Stimulated activated CD4-positive, alpha-beta T cell treated with anti-CD3 and anti-CD28 coated beads, Interleukin-15, amount 100 ng/mL, for 48 hours (primary cell): ENCODE data around the gene PALMD.

Experiments used
- DNase-seq, 2 donors: peaks; one replicate each; pipeline ENCODE4 v3.0.0-alpha.2; 2020; ENCODE audit warnings: low read depth in 2 of 2

The PALMD gene

GRCh38 chr1:99635664-99636063 lies 10.2 kb upstream of the PALMD start:
- no peak for DNase-seq

GRCh38 chr1:99636647-99637175 lies 9.2 kb upstream of the PALMD start:
- no peak for DNase-seq

- no peak for DNase-seq
These were observed 7.1 kb upstream of the PALMD start for GRCh38 chr1:99638853-99639252.

GRCh38 chr1:99639408-99639807 lies 6.5 kb upstream of the PALMD start:
- DNase-seq, result no peak

DNA sequence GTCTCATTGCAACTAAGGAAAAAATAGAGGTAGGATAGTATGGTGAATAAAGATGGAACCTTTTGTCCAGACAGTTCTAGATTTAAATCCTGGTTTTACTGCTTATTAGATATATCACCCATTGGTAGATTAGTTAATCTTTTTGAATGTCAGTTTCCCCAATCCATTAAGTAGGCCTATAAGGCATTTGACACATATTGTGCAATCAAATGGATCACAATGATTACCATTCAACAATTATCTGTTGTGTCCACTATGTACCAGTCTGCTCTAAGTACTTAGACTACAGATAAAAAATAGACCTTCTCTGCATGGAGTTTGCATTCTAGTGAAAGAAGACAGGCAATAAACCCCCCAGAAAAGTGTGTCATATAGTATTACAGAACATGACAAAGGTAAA lies 6.0 kb upstream of the PALMD start:
- DNase-seq, result no peak

GRCh38 chr1:99640672-99641071 lies 5.2 kb upstream of the PALMD start:
- no peak for DNase-seq

- no peak for DNase-seq
These were observed 4.4 kb upstream of the PALMD start for GRCh38 chr1:99641558-99641957.

DNA sequence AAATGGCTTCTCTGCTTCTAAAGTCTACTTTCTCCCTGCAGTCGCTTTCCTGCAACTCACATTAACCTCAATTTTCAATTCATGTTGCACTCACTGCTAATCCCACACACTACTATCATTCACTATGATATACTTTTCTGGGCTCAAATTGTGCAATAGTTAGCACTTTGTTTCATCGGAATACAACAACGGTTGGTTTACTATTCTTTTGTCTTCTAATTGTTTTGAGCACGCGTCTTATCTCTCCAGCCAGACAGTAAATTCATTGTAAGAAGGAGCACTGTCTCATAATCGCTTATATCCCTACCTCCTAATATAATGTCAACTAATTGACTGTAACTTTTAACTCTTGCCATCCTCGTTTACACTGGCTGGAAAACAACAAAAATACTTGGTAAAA lies 3.9 kb upstream of the PALMD start:
- no peak for DNase-seq

DNA sequence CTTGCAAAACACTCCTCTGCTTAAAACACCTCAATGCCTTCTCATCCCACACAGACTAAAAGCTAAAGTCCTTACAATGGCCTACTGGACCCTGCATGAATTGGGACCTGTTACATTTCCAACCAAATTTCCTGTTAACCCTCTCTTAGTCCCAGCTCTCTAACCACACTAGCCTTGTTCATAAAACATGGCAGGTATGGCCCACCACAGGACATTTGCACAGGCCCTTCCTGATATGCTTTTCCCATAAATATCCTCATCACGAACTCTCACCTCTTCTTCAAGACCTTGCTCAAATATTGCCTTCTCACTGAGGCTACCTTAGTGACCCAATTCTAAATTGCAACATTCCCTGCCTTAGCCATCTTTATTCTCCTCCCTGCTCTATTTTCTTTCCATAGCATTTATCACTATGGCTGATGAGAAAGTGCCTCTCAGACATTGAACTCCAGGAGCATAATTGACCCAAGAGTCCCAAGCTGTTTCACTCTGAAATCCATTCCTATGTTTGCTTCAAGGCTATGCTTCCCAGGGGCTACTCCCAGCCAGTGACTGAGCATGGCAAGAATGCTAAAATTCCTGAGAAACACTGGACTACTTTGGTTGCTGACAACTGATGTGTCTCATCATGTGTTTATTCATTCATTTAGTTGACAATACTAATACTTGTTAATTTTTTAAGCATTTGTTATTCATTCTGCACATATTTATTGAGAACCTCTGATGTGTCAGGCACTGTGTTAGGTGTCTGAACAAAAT lies 2.7 kb upstream of the PALMD start:
- no peak for DNase-seq

DNA sequence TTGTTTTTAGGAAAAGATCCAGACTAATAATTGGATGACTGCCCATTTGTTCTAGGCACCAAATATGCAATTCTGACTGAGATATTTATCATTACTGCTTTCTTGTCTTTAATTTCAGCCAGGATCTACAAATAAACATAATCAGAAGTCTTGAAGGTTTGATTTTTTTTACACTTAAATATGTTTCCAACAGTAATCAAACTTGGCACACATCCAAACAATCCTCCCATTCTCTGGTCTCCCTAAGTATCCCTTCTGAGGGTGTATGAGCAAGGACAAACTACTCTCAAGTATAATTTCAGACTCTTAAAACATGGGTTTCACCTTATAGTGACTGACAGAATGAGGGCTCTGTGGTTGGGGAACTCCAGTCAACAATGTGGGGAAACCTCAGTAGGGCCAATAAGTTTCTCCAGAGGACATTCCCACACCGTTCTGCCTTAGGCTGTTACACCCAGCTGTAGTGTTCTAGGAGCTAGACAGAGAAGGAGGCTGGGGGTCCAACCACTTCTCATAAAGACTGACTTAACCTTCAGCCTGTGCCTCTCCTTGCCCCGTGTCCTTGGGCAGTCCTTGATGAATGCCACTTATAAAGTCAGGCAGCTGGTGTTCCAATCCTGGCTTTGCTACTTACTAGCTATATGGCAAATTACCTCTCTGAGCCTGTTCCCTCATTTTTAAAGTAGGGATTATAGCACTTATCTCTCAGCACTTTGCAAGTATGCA lies 1.5 kb upstream of the PALMD start:
- no peak for DNase-seq

DNA sequence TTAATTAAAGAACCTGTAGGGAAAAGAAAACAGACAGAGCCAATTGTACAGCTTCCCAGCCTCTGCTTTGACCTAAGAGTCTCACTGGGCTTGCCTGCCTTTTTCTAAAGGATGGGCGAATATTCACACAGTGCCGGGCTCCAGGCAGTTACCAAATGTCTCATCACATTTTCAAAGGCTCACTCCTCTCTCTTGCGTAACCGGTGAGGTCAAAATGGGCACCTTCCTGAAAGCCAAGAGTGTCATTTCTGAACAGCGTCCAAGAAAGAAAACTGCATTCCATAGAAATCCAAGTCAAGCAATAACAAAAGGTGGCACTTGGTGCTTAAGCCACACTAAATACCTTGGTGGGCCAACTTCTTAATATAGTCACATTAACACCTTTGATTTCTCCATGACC lies 710 bp upstream of the PALMD start:
- no peak for DNase-seq

DNA sequence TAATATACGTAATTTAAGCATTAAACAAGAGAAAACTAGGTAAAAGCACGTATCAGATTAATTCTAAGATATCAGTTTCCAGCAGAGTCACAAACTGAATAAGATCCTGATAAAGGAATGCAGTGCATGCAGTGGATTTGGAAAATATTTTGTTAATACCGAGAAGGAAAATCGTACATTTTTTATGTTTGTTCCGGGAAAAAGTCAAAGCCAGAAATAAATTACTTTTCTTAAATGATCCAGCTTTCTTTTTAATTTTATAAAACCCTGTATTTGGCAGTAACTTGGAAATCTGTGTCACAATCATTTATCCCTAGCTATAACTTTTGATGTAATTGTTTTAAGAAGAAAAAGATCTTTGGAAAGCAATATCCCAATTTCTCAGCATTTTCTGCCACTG lies 955 bp downstream of the PALMD start:
- no peak for DNase-seq

- DNase-seq, result no peak
These were observed 1.6 kb downstream of the PALMD start for GRCh38 chr1:99647490-99647889.

- DNase-seq, result no peak
These were observed 2.2 kb downstream of the PALMD start for GRCh38 chr1:99648107-99648506.

- DNase-seq, result no peak
These were observed 4.1 kb downstream of the PALMD start for GRCh38 chr1:99650030-99650429.

- DNase-seq, result no peak
These were observed 5.0 kb downstream of the PALMD start for GRCh38 chr1:99650773-99651437.

DNA sequence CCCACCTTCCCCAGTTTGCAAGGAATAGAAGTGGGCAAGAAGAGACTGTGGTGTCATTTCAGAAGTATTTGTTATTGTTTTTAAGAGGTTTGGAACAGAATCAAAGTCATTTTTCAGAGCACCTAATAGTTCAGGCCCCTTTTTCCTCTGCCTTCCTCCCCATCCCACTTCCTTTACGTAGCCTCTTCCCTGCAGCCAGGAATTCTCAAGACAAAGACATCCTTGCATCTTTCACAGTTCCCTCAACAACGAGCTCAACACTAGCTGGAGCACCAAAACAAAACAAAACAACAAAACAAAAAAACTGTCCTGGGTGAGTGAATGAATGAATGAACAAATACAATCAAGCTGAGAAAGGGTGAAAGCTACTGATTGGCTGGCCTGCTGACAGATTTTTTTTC lies 7.0 kb downstream of the PALMD start:
- no peak for DNase-seq

- DNase-seq, result no peak
These were observed 9.5 kb downstream of the PALMD start for GRCh38 chr1:99655376-99655775.

- no peak for DNase-seq
These were observed 10.8 kb downstream of the PALMD start for GRCh38 chr1:99656701-99657100.

DNA sequence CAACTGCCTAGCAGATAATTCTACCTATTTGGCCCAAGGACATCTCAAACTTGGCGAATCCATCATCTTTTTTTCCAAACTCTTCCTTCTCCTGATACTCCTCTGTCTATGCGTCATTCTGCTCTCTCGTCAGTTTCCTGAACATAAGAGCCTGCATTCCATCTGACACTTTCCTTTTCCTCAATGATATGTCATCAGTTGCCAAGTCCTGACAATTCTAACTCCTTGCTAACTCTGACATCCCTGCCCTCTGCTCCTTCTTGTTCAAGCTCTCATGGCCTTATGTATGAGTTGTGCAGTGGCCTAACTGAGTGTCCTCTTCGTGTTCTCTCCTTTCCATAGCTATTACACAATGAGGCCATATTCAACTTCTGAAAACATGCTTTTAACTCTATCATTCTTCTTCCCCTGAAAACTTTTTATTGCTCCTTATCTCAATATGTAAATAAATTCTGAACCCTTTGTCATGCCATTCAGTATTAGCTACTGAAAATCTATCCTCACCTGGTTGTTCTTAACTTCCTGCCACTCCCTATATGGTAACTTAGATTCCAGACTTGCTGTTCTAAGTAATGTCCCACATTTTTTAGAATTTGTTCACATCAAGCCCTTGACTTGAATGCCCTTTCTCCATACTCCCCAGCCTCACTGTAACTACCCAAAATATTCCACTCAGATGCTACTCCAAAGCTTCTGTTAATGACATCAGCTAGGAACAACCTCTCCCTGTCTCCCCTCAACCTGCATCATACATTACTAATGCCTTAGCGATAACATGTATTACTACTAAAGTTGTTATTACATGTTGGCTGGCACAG lies 11.5 kb downstream of the PALMD start:
- no peak for DNase-seq

DNA sequence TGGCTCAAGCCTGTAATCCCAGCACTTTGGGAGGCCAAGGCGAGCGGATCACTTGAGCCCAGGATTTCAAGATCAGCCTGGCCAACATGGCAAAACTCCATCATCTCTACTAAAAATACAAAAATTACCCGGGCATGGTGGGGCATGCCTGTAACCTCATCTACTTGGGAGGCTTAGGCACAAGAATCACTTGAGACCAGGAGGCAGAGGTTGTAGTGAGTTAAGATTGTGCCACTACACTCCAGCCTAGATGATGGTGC lies 12.0 kb downstream of the PALMD start:
- no peak for DNase-seq

DNA sequence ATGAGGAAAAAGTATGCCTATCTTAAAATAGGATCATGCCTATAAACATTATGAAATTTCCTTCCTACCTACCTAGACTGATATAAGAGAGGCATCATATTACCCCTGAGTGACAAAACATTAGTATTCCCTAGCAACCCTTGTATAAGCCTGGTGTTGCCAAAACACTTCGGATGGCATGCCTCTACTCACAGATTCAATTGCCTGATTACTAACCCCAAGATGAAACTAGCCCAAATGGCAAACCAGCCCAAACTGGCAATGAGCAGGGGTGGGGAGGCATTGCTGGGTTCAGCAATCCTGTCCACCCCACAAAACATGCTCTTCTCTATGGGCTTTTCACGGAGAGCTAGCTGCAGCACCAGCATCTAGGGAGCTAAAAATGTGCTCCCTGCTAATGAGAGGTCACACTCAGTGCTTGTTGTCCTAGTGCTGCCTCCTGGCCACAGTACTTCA lies 13.9 kb downstream of the PALMD start:
- no peak for DNase-seq
